ENCODE results near the gene KCNJ10. TPM values are rescaled to one million over a fixed set of nuclear protein-coding genes. Genes with fewer than 3 reads are reported as not detected.

KCNJ10 gene
- total RNA-seq, 4 donors from 2014 or later = 6.5 to 13.5 (median 8.8) TPM

DNA sequence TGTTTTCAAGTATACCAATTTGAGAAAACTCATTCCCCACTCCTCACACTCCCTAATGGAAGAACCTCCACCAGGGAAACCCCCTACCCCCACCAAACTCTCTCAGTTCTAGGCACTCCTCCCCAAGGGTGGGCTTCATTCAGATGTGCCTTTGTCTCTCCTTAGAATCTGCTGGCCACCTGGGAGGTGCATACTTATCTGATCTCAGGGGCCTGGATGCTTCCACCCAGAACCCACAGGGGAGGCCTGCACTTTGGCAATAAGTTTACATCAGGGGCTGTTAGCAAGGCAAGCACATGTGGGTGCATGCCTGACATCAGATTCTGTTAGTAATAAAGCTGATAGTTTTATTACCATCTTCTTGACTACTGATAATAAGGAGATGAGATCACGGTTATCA lies 83.4 kb downstream of the KCNJ10 start:
- no peak for DNase-seq (ENCODE audit: low spot score in 2 of 2)
- no peak overlapping the region for H3K27ac ChIP-seq
- no peaks in the 10 kb centered on the region for H3K4me1 ChIP-seq
- H3K36me3 ChIP-seq = no peaks in the 10 kb centered on the region
- WGBS, 2 donors = 83 to 96% methylated on average over 1 of the region's 1 CpG
- no peak overlapping the region for H3K4me3 ChIP-seq
- no peaks in the 10 kb centered on the region for H3K9me3 ChIP-seq
- TF ChIP-seq, protein P1, sequence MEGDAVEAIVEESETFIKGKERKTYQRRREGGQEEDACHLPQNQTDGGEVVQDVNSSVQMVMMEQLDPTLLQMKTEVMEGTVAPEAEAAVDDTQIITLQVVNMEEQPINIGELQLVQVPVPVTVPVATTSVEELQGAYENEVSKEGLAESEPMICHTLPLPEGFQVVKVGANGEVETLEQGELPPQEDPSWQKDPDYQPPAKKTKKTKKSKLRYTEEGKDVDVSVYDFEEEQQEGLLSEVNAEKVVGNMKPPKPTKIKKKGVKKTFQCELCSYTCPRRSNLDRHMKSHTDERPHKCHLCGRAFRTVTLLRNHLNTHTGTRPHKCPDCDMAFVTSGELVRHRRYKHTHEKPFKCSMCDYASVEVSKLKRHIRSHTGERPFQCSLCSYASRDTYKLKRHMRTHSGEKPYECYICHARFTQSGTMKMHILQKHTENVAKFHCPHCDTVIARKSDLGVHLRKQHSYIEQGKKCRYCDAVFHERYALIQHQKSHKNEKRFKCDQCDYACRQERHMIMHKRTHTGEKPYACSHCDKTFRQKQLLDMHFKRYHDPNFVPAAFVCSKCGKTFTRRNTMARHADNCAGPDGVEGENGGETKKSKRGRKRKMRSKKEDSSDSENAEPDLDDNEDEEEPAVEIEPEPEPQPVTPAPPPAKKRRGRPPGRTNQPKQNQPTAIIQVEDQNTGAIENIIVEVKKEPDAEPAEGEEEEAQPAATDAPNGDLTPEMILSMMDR (IDR thresholded peaks at IDR 0.05) = no peak
- TF ChIP-seq POLR2A (IDR thresholded peaks at IDR 0.05) (no peak), EP300 (IDR thresholded peaks at IDR 0.05) (no peak)
- no peaks in the 10 kb centered on the region for H3K27me3 ChIP-seq

DNA sequence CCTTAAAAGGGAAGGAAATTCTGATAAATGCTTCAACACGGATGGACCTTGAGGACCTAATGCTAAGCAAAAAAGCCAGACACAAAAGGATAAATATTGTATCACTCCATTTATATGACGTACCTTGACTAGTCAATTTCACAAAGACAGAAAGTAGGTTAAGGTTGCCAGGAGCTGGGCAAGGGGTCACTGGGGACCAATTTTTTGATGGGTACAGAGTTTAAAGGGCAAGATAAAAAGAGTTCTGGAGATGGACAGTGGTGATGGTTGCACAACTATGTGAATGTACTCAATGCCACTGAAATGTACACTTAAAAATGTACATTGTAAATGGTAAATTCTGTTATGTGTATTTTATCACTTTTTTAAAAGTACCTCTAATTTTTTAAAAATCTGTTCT lies 83.9 kb downstream of the KCNJ10 start:
- H3K27me3 ChIP-seq = no peaks in the 10 kb centered on the region
- H3K9me3 ChIP-seq = no peaks in the 10 kb centered on the region
- H3K27ac ChIP-seq = no peak overlapping the region
- H3K36me3 ChIP-seq = no peaks in the 10 kb centered on the region
- 69 to 92% methylated on average over 2 of the region's 2 CpGs for WGBS, 2 donors
- H3K4me1 ChIP-seq = no peaks in the 10 kb centered on the region
- H3K4me3 ChIP-seq = no peak overlapping the region
- DNase-seq (ENCODE audit: low spot score in 2 of 2) = no peak
- TF ChIP-seq EP300 (IDR thresholded peaks at IDR 0.05) (no peak), POLR2A (IDR thresholded peaks at IDR 0.05) (no peak)
- TF ChIP-seq, protein P1 (IDR thresholded peaks at IDR 0.05) = no peak

DNA sequence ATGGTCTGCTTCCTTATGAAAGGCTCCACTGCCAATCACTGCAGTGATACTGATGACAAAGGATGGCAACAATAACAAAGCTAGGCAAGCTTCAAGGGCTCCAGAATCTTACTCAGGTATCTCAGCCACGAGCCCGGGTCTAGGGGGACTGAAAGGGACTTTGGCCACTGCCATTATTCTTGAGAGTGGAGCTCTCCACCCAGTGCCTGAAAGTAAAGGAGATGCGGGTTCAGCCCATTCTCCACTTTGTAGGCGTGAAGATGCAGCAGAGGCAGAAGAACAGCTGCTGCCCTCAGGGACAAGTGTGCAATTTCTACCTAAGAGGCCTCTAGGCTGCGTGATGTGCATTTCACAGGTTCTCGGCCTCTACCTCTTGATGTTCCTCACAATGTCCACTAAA lies 84.5 kb downstream of the KCNJ10 start:
- no peaks in the 10 kb centered on the region for H3K4me1 ChIP-seq
- no peaks in the 10 kb centered on the region for H3K36me3 ChIP-seq
- no peaks in the 10 kb centered on the region for H3K9me3 ChIP-seq
- H3K27me3 ChIP-seq = no peaks in the 10 kb centered on the region
- no peak overlapping the region for H3K27ac ChIP-seq
- WGBS, 2 donors = 86 to 94% methylated on average over 6 of the region's 6 CpGs
- DNase-seq (ENCODE audit: low spot score in 2 of 2) = no peak
- no peak overlapping the region for H3K4me3 ChIP-seq
- TF ChIP-seq POLR2A (IDR thresholded peaks at IDR 0.05) (no peak), EP300 (IDR thresholded peaks at IDR 0.05) (no peak)
- TF ChIP-seq, protein P1 (IDR thresholded peaks at IDR 0.05) = no peak

DNA sequence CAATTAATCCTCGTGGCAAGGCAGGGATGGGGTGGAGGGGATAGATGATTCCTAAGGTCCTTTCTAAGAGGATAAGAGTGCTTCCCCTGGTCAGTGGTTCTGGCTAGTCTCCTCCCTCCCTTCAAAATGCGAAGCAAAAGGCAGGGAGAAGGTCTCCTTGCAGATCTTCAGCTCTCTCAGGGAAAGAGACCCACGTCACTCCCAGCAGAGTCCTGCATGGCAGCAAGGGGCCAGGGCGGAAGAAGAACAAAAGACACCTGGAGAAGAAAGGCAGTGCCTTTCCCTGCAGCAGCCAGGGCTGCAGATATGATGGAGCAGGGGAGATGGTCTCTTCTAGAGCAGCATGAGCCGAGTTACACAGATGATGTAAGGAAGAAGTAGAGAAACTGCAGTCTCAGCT lies 86.3 kb downstream of the KCNJ10 start:
- 65 to 69% methylated on average over 5 of the region's 5 CpGs for WGBS, 2 donors
- DNase-seq (ENCODE audit: low spot score in 2 of 2) = no peak
- Histone ChIP-seq H3K9me3 (no peaks in the 10 kb centered on the region), H3K36me3 (no peaks in the 10 kb centered on the region), H3K27me3 (no peaks in the 10 kb centered on the region), H3K4me3 (no peak overlapping the region), H3K27ac (no peak overlapping the region), H3K4me1 (no peaks in the 10 kb centered on the region)
- TF ChIP-seq EP300 (IDR thresholded peaks at IDR 0.05) (no peak), POLR2A (IDR thresholded peaks at IDR 0.05) (no peak)
- TF ChIP-seq, protein P1 (IDR thresholded peaks at IDR 0.05) = no peak

GRCh38 chr1:159982280-159982679 lies 87.7 kb downstream of the KCNJ10 start:
- no peak overlapping the region for H3K4me3 ChIP-seq
- no peaks in the 10 kb centered on the region for H3K9me3 ChIP-seq
- no peak for DNase-seq (ENCODE audit: low spot score in 2 of 2)
- H3K4me1 ChIP-seq = no peaks in the 10 kb centered on the region
- WGBS, 2 donors = 75 to 89% methylated on average over 5 to 6 of the region's 6 CpGs
- TF ChIP-seq EP300 (IDR thresholded peaks at IDR 0.05) (no peak), POLR2A (IDR thresholded peaks at IDR 0.05) (no peak)
- TF ChIP-seq, protein P1 (IDR thresholded peaks at IDR 0.05) = no peak
- no peak overlapping the region for H3K27ac ChIP-seq
- no peaks in the 10 kb centered on the region for H3K27me3 ChIP-seq
- no peaks in the 10 kb centered on the region for H3K36me3 ChIP-seq
